DMS79 (cell line): Measurements from ENCODE around the gene ZNF385B.
"Not testable (repeated sequence)": the region's sequence is repeated elsewhere in the genome, so short reads cannot be mapped to it uniquely, and the experiment has no call there.

Experiments
- DNase-seq: peaks from one replicate; lab custom pipeline; 2025; lab: John Stamatoyannopoulos, UW

The ZNF385B gene

DNA sequence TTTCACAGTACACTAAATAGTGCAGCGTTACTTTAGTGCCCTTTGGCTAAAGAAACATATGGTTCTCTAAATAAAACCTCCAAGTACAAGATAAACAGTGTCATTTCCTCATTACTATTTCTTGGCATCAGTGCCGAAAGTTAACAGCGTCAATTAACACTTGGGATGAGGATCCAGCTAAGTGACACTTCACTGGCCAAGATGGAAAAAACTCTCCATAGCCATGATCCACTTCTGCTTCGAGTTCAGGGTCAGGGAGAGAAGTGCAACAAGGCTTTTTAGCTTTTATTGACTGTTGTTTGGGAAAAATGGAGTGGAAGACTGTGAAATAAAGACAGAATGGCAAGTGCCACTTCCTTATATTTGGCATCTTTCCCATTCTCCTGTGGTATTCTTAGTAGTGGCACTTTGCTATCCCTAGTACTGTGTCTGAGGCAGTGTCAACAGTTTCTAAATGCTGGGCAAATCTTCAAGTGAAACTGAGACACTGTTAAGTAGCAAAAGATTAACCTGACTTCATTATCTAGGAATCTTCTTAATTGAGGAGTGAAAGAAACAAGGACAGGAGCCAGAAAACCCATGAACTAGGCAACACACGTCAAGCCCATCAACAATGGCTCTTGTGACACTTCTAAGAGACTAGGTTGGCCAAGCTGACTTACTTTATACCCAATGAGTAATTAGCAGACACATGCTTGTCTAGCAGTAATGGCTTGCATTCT lies 374.2 kb downstream of the ZNF385B start:
- peak; percentile 98 for DNase-seq

- DNase-seq, result no peak
These were observed 378.3 kb downstream of the ZNF385B start for GRCh38 chr2:179483131-179483530.

- no peak for DNase-seq
These were observed 381.5 kb downstream of the ZNF385B start for GRCh38 chr2:179479947-179480346.

DNA sequence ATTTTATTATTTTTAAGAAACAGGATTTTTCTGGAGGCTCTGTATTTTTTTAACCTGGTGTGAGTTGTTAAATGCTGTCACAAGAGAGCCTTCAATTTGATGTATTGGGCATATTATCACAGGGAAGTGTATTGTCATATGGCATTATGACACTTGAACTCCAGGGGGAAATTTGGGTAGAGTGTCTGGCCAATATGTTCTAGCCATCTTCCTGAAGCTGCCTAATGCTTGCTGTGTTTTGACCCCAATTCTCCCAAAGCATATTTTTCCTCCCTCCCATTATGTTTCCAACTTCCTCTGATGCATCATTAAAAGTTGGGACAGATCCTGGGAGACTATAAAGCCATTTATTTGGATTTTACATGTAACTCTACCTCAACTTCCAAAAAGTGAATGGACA lies 382.6 kb downstream of the ZNF385B start:
- DNase-seq, result no peak

GRCh38 chr2:179470992-179471391 lies 390.4 kb downstream of the ZNF385B start:
- no peak for DNase-seq

- no peak for DNase-seq
These were observed 391.3 kb downstream of the ZNF385B start for GRCh38 chr2:179470089-179470488.

DNA sequence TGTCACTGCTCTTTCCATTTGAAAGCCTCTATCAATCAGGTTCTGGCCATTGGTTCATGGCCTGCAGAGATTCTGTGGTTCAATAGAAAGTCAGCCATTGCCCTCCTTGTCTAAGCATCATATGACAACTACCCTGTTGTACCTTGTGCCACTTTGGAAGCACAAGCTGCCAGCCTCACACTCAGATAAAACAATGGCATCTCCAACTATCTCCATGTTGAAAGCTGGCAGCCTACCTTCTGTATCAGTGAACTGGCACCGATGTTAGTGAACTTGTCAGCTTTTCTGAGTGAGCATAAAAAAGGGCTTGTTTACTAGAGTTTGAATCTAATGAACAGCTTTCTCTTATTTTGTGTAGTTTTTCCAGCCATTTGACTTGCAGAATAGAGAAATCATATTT lies 393.5 kb downstream of the ZNF385B start:
- no peak for DNase-seq

DNA sequence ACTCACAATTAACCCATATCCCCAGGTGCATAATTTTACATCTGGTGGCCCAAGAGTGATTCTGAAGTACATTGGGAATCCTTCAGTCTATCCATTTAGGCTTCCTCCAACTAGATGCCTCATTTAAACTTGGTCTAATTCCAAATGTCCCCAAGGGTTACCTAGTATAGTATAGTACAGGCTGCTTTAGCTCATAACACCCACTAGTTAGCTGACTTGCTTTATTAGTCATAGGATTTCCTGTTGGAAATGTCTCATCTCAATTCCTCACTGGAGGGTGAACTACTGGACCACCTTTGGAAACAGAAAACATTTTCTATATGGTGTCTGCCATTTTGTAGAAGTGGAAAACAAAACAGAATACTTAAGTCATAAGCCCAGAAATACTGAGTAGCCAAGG lies 394.3 kb downstream of the ZNF385B start:
- no peak for DNase-seq

DNA sequence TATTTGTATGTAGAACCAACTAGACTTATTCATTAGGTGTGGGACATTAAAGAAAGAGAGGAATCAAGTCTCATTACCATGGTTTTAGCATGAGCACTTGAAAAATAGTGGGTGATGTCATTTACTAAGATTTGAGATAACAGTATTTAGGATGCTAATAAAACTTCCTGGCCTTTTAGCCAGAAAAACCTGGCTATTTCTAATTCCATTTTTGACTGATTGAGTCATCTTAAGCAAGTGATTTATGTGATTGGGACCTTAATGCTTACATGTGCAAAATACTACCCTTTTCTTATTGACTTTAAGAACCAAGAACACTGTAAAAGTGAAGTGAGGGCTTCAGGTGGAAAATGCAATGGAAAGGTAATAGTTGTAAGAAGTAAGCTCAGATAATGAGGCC lies 400.0 kb downstream of the ZNF385B start:
- DNase-seq, result no peak

DNA sequence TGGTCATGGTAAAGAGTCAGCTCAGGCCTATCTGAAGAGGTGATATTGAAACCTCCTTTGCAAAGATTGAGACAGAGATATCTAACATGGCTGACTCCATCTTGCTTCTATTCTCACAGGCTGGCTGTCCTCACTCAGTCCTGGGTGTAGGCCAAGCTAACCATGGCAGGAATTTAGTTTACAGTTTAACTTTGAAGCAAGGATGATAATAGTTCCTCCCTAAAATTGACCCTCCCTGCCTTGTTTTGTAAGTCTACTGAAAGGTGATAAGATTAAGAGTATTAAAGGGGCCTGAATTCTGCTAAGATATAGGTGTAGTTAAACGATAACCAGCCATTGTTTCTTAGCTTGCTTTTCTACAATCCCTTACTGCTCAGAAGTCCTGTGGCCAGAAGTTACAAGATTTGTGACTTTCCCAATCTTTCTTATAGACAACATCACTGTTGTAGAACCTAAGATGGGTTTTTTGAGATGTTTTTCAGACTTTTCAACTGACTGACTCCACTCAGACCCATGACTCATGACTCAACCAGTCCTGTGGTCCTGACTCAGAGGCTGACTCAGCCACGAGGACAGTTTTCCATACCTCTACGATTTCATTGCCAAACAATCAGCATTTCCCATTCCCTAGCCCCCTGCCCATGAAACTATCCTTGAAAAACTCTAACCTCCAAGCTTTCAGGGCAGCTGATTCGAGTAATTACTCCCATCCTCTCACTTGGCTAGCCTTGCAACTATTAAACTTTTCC lies 401.1 kb downstream of the ZNF385B start:
- DNase-seq, result no peak

DNA sequence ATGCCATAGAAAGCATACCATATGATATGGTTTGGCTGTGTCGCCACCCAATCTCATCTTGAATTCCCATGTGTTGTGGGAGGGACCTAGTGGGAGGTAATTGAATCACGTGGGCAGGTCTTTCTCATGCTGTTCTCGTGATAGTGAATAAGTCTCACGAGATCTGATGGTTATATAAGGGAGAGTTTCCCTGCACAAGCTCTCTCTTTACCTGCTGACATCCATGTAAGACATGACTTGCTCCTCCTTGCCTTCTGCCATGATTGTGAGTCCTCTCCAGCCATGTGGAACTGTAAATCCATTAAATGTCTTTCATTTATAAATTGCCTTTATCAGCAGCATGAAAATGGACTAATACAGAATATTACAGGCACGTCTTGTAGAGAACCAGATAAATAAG lies 403.3 kb downstream of the ZNF385B start:
- DNase-seq, result not testable (repeated sequence)

GRCh38 chr2:179455824-179456223 lies 405.6 kb downstream of the ZNF385B start:
- no peak for DNase-seq

- no peak for DNase-seq
These were observed 406.3 kb downstream of the ZNF385B start for GRCh38 chr2:179455172-179455524.

- DNase-seq, result no peak
These were observed 406.8 kb downstream of the ZNF385B start for GRCh38 chr2:179454443-179455171.

- DNase-seq, result no peak
These were observed 412.4 kb downstream of the ZNF385B start for GRCh38 chr2:179449010-179449409.

DNA sequence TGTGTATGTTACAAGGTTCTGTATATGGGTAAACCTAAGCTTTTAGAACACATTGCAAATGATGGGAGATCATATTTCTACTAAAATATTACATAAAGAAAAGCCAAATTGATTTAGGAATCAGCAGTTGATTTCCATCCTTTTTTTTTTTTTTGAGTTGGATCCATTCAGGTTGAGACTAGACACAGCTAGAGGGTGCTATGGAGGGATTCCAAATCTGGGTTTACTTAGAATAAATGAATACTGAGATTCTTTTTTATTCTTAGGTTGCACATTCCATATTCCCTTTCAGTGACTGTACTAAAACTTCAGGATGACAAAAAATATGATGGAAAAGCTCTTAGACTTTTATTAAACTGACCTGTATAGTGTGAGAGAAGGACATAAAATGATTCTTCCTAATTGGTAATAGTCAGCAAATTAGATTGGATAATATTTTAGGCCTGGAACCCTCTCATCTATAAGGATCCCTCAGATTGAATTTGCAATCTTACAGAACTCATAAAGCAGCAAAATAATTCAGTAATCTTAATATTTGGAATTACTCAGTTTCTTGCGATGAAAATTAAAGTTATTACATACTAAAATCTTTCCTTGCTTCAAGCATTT lies 413.5 kb downstream of the ZNF385B start:
- DNase-seq, result no peak

GRCh38 chr2:179447421-179447820 lies 414.0 kb downstream of the ZNF385B start:
- DNase-seq, result no peak

DNA sequence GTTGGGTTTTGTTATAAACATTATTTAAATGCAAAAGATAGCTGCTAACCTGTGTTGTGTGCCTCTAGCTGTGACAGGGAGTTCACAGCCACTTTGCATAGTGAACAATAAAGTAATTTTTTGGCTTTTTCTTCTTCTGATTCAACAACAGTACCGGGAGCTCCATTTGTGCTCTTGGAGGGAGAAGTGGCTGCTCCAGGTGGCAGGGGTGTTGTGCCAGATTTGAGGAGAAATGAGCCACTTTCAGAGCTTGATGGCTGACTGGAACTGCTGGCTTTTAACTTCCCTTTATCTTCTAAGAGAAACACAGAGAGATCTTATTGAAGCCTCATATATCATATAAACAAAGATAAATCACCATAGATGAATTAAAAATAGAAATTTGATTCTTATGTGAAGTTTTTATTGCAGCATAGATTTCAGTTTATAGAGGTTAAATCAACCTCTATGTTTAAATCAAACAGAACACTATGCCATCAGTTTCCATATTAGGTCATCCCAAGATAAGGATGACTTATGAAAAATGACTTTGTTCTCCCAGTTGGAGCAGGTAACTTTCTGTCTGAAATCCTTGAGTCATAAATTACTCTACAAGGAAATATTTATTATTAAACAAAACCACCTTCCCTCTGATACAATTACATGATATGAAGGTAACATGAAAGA lies 414.8 kb downstream of the ZNF385B start:
- no peak for DNase-seq

DNA sequence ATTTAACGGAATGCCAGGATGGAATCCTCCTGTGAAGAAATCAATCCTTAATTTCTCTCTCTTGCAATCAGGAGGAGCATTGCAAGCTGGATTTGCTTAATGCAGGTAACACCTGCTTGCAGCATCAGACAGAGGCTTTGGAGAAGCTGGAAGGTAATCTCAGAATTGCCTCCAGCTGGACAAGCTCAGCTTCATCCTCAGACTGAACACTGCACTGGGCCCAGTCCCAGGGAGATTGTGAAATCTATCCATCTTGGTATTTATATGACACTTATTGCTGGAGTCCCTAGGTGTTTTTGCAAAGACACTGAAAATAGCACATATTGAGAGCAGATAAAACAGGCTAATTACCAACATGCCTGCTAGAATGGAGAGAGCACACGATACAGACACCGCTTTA lies 417.4 kb downstream of the ZNF385B start:
- DNase-seq, result no peak

- DNase-seq, result no peak
These were observed 418.2 kb downstream of the ZNF385B start for GRCh38 chr2:179443180-179443579.

DNA sequence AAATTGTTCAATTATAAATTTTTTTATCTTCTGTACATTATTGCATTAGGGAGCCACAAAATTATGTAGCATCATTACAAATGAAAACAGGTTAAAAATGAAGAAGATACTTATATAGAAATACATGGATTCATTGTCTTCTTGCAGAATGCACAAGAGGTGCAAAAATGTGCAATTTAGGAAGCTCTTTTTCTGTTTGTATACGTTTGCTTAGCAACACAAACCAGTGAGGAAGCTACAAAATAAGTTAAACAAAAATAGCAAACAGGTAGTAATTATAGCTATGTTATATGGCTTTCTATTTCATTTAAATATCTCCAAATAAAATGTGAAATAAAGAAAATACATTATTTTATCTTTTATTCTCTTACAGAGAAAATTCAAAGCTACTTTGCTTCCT lies 419.2 kb downstream of the ZNF385B start:
- DNase-seq, result no peak

DNA sequence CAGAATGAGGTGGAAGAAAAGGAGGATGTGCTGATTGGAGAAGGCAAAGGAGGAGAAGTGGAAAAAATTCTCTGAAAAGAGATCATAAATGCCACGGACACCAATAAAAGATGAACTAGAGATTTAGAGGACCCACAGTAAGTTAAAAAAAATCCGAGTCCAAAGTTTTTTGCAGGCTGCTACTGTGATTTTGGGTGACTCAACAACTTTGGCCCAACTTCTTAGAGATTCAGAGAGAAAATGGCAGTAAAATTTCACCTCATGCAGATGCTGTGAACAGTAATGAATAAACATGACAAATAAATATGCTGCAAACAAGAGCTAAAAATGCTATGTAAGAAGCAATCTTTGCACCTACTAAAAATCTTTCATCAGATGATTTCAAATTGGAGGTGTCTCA lies 419.9 kb downstream of the ZNF385B start:
- no peak for DNase-seq
